Left cardiac atrium (tissue), 4 donors: ENCODE data around the gene ZNF324. TPM values are rescaled to one million over a fixed set of nuclear protein-coding genes. Genes with fewer than 3 reads are reported as not detected.
A peak's percentile ranks its signal among the peaks of the same experiment; 100 is the strongest.
"Not testable (repeated sequence)": the region's sequence is repeated elsewhere in the genome, so short reads cannot be mapped to it uniquely, and the experiment has no call there.

ENCODE experiments used
- ATAC-seq, 2 donors: fragments of 200-7000 bp; cut with Tn5 transposase; one replicate each; pipeline ENCODE4 v1.9.1; 2020; ENCODE audit warnings: mild to moderate bottlenecking in 2 of 2, moderate library complexity in 2 of 2
- DNase-seq: peaks from one replicate; pipeline ENCODE4 v3.0.0-alpha.2; 2020
- intact Hi-C, 2 donors: fragments of 100-400 bp; cut with DNase I; formaldehyde crosslinking; loops; one replicate each; pipeline versions ENCODE4 v1.14.1 to v1.15.1; 2022 to 2023
- total RNA-seq, 2 donors: library from RNA; stranded (reverse); fragmentation: NEBNext Ultra II Directional; extraction: Animal tissue kit (Norgen Biotek cat#: 25700); gene quantifications; one replicate each; pipeline ENCODE4 v1.2.1, GENCODE V29; 2021
- donor health status: DM: no; HTN: yes; CAD: no.
- donor health status: DM: no; HTN: yes; CAD: no; lungs with severe emphysema.
- donor health status: DM: yes; HTN: yes; CAD: no.
- donor health status: Dilated cardiomyopathy.

ZNF324 gene
- total RNA-seq, 2 donors from 2014 or later: 4.4 to 6.1 TPM

DNA sequence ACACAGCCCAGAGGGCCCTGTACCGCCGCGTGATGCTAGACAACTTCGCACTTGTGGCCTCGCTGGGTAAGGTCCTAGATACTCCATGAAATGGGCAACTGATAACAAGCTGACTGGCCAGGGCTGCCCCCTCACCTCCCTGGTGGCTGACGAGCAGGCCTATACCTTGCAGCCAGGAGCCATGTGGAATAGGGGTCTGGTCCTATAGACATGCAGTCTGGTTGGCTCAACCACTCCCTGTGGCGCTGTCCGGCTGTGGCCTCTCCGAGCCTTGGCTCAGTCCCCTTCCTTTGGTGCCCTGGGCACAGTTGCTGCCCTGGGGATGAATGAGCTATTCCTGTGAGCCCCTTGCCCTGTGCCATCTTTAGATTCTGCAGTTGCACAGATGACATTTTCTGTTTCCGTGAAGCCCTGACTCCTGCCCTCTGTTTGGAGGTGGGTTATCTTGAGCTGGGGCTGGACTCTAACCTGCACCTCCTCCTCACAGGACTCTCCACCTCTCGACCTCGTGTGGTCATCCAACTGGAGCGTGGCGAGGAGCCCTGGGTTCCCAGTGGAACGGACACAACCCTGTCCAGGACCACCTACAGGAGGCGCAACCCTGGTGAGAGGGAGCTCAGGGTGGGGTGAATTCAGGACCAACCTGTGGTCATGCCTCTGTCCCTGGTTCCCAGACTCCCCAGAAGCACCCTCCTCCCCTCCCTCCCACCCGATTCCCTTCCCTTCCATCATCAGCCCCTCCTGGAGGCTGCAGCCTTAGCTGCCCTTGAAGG lies 2.5 kb downstream of the ZNF324 start:
- intact Hi-C loops: no loop called here
- ATAC-seq: no peak
- DNase-seq: no peak

DNA sequence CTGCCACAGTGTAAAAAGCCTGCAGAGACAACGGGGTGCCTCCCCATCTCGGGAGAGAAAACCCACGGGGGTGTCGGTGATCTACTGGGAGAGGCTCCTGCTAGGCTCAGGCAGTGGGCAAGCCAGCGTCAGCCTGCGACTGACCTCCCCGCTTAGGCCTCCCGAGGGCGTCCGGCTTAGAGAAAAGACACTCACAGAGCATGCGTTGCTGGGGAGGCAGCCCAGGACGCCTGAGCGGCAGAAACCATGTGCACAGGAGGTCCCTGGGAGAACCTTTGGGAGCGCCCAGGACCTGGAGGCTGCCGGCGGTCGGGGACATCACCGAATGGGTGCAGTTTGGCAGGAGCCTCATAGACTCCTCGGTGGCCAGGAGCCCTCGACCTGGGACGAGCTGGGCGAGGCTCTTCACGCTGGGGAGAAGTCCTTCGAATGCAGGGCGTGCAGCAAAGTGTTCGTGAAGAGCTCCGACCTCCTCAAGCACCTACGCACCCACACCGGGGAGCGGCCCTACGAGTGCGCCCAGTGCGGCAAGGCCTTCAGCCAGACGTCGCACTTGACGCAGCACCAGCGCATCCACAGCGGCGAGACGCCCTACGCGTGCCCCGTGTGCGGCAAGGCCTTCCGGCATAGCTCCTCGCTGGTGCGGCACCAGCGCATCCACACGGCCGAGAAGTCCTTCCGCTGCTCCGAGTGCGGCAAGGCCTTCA lies 4.1 kb downstream of the ZNF324 start:
- DNase-seq, intact Hi-C loops, ATAC-seq: not testable (repeated sequence)

DNA sequence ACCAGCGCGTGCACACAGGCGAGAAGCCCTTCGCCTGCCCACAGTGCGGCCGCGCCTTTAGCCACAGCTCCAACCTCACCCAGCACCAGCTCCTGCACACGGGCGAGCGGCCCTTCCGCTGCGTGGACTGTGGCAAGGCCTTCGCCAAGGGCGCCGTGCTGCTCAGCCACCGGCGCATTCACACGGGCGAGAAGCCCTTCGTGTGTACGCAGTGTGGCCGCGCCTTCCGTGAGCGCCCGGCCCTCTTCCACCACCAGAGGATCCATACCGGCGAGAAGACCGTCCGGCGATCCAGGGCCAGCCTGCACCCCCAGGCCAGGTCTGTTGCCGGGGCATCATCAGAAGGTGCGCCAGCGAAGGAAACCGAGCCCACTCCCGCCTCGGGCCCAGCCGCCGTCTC lies 4.9 kb downstream of the ZNF324 start:
- no peak for ATAC-seq
- intact Hi-C loops: no loop called here
- DNase-seq: no peak

DNA sequence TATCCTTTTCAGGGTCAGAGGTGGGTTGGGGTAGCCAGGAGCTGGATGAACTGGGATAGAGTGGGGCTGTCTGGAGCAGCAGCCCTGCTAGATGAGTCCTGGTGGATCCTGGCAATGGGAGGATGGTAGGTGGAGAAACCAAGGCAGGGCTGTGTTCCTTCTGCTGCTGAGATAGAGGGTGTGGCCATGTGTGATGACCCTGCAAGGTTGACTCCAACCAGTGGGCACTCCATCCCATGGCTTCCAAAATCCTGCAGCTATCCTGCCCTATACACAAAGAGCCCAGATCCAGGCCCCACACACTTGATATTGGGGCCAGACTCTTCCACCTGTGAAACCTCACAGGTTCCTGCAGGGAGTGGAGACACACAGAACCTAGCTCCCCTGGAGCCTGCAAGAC lies 6.9 kb downstream of the ZNF324 start:
- DNase-seq: no peak
- ATAC-seq: no peak
- intact Hi-C loops: no loop called here

DNA sequence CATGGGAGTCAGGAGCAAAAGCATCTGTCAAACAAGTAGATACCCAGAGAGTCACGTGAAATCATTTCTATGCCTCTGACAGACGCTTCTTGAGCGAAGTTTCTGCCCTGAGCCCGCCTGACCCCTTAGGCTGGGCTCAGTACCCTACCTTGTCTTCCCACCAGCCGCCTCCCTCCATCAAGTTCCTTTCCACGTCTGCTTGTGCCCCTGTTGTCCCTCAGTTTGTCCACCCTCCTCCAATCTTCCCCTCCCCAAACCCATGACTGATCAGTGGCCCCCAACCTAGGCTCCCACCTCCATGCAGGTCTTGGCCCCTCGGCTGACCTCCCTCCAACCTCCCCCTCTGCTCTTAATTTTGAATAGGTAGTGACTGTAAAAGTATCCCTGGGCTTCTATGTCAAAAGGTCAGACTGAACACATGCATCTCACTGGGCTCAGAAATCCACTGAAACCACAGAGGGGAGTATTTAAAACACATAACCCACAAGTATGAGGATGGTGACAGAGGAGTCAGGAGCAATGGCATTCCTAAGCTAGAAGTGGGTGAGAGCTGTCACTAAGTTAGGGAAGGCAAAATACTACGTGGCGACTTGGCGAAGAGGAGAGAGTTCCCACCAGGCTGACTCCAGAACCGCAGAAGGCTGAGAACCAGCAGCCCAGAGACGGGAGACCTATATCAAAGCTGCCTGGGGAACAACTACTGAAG lies 7.6 kb downstream of the ZNF324 start:
- no peak for DNase-seq
- intact Hi-C loops: no loop called here
- ATAC-seq: no peak

DNA sequence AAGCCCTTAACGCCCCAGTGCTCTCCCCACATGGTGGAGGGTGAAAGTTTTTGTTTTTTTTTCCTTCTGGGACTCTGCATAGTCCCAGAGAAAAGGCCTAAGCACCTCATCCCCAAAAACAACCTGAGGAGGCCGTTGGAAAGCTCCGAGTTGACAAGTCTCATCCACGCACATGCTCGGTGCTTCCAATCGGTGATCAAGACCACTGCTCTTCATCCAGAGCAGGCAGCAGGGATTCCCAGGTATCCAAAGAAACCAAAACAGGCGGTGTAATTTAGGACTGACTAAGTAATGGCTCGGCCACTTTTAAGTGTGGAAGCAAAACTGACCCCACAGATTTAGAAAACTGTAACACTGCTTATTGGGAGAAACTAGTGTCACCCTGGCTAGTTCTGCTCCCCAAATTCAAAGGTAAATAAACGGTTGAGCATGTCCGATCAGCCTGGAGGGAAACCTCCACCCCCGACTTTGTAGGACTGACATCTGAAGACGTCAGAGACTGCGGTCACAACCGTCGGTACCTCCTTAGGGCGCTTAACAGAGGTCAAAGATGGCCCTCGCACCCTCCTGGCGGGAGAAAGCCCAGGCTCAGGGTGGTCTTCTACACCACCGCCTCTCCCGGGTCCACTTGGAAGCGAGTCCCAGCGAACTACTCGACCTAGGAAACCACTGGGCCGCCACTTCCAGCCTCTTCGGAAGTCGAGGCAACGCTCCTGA lies 8.3 kb downstream of the ZNF324 start:
- DNase-seq: no peak

DNA sequence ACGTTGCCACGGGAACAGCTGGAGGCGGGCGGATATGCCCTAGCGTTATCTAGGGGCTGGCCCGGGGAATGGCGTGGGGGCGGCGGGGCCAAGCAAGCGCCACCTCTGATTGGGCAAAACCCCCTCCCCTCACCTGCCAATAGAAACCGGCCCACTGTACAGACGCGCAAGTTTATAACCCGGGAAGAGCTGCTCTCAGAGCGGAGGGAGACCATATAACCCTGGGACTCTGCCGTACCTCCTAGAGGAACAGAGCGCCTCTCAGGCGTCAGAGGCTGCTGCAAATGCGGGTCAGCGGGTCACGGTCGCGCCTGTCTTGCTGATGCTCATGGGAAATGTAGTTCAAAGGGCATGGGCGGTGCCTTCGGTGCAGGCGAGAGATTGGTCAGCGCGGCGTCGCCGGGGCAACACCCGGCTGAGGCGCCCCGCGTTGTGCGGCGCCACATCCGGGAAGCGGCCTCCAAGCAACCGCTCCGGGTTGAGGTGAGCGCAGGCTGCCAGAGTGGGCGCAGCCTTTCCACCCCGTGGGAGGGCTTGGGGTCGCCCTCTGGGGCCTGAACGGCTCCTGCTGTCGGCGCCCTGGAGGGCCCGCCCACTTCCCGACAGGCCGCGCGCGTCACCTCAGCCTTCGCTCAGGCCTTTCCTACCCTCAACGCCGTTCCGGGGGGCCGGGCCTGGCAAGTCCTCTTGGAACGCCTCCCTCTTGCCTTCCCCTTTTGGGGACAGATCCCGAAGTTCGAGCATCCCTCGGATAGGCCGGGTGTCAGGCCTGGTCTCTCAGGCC lies 9.0 kb downstream of the ZNF324 start, which contains the start of gene ZNF446:
ZNF446 (plus strand) TSS at position 639 of the 784 bp plus-strand sequence. CDS start 867 bp downstream, outside the sequence.
- ATAC-seq: peak; percentile 95
- intact Hi-C loops: no loop called here
- peak; percentile 97 for DNase-seq

More for the DNA sequence above, 8.3 kb downstream of the ZNF324 start:
- intact Hi-C loops: no loop called here
- no peak for ATAC-seq

DNA sequence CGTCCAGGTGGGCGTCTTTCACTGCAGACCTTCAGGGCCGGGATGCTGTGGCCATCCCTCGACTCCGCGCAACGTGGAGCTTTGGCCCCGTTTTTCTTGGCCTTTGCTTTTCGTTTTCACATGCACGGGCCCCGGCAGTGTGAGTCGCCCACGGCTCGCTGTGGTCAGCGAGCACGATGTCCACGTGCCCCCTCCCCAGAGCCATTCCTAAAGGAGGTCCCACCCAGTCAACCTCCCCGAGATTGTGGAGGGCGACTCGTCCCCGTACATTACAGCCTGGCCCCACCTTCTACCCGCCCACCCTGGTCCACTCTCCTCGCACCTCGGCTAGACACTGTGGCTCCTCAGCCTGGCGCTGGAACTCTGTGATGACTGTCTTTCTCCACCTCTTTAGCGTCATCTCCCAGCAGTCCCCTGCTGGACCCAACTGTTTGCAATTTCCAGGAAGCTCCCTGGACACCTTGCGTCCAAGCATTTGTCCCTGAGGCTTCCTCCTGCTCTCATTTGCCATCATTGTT lies 9.7 kb downstream of the ZNF324 start:
- intact Hi-C loops: no loop called here
- ATAC-seq (peak in 1 of 2 donors; percentile 3), DNase-seq (peak; percentile 61)

DNA sequence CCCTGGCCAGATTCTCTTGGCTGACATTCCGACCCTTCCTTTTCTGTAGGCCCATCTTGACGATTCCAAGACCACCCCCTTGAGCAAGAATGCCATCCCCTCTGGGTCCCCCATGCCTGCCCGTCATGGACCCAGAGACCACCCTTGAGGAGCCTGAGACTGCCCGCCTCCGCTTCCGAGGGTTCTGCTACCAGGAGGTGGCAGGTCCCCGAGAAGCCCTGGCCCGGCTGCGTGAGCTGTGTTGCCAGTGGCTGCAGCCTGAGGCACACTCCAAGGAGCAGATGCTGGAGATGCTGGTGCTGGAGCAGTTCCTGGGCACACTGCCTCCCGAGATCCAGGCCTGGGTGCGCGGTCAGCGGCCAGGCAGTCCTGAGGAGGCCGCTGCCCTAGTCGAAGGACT lies 10.2 kb downstream of the ZNF324 start:
- ATAC-seq: no peak

DNA sequence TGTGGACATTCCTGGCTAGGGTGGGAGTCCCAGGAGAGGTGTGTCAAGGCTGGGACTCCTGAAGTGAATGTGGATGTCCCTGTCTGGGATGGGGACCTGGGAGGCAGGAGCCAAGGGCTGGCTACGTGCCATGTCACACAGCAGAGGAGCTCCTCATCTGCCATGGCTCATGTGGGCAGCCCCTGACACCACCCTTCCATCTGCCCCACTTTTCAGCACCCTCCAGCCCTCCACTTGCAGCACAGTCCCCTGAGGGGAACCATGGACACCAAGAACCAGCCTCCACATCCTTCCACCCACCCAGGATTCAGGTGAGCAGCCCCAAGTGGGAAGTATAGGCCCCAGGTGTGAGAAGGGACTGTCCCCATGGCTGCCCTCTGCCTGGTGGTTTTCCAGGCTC lies 11.0 kb downstream of the ZNF324 start:
- ATAC-seq (no peak), DNase-seq (no peak)
- intact Hi-C loops: no loop called here

More for the DNA sequence above, 10.2 kb downstream of the ZNF324 start:
- DNase-seq: no peak
- intact Hi-C loops: no loop called here

DNA sequence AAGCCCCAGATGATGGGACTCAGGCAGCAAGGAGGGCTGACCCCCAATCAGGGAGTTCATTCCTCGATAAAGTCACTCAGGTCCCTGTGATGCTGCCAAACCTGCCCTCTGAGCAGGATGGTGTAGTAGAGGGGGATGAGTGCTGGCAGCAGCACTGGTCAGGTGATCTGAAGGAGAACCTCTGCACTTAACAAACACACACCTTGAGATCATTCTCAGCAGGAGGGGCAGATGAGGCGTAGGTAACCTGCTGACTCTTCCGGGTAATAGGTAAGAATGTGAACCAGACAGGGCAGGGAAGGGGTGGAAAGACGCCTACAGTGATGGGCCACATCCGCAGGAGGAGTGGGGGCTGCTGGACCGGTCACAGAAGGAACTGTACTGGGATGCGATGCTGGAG lies 12.4 kb downstream of the ZNF324 start:
- no peak for ATAC-seq
- DNase-seq: no peak
- intact Hi-C loops: no loop called here

DNA sequence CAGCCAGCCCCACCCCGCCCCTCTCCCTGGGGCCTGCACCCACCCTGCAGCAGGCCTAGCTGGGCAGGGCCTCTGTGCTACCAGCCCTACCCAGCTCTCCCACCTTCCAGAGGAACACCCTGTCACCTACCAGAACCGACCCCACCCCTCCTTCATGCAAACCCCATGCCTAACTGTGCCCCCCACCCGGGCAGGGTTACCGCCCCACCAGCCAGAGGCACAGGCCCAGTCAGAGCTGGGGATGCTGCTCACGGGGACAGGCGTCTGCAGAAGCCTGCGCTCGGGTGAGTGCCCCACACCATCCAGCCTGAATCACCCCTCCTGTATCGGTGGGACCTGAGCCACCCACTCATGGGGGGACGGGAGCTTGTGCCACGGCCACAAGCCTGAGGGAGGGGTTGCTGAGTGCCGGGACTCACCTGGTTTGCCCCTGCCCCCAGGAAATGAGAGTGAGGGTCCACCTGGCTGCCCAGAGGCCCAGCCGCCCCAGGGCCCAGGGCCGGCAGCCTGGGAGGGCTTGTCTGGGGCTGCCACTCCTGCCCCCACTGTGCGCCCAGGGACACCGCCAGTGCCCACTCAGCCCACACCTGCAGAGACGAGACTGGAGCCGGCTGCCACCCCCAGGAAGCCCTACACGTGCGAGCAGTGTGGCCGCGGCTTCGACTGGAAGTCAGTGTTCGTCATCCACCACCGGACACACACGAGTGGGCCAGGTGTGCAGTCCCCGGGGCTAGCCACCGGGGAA lies 13.0 kb downstream of the ZNF324 start:
- DNase-seq: no peak

DNA sequence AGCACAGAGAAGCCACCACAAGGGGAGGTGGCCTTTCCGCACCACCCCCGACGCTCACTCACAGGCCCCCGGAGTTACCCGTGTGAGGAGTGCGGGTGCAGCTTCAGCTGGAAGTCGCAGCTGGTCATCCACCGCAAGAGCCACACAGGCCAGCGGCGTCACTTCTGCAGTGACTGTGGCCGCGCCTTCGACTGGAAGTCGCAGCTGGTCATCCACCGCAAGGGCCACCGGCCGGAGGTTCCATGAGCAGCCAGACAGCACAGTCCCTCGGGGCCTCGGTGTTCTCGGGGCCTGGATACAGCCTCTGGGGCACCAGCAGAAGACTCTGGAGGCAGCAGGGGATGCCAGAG lies 13.6 kb downstream of the ZNF324 start:
- DNase-seq (no peak), ATAC-seq (no peak)
- intact Hi-C loops: no loop called here

More for the DNA sequence above, 13.0 kb downstream of the ZNF324 start:
- no peak for ATAC-seq
- intact Hi-C loops: no loop called here

DNA sequence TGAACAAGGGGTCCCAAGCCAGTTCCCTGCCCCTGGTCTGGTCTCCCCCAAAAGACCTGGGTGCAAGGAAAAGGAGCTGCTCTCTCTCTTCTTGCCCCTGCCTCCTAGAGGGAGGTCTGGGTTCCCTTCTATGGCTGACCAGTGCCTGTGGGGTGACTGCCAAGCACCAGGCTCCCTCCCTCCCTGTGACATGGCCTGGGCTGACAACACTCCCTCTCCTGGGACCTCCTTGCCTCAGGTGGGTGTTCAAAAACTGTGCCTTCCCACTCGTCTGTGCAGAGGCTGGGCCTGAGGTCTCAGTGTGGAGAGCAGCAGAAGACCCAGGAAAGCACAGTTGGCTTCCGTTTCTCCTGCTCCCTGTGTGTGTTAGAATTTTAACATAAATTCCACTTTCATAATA lies 14.0 kb downstream of the ZNF324 start:
- DNase-seq: no peak
- intact Hi-C loops: no loop called here
- no peak for ATAC-seq

DNA sequence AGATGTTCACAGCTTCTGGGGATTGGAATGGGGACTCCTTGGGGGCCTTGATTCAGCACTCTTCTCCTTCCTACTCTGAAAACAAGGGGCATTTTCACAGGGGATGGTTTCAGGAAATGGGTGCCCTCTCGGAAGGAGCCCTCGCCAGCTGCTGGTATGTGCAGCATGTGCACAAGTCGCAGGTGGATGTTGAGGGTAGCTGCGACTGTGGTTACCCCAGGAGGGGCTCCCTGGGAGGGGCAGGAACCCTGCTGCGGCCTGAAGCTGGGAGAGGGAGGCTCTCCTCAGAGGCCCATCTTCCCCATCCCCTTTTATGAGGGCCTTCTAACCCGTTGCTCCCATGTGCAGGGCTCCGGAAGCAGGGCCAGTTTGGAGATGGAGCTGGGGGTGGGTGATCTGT lies 15.5 kb downstream of the ZNF324 start:
- intact Hi-C loops: no loop called here
- DNase-seq: no peak
- no peak for ATAC-seq

DNA sequence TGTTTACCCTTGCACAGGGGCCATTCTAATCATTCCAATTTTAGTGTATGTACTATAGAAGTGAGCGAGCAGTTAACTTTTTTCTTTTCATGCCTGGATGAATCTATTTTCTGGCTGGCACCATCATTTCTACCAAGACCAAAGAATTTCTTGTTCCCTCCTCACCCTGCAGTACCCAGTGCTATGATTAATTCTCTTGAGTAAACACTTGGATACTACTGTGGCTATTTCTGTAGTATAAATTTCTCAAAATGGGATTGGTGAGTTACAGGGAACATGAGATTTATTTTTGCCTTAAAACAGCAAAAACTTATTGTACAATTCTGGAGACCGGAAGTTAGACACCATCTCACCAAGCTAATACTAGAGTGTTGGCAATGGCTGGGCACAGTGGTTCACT lies 16.9 kb downstream of the ZNF324 start:
- no peak for ATAC-seq

DNA sequence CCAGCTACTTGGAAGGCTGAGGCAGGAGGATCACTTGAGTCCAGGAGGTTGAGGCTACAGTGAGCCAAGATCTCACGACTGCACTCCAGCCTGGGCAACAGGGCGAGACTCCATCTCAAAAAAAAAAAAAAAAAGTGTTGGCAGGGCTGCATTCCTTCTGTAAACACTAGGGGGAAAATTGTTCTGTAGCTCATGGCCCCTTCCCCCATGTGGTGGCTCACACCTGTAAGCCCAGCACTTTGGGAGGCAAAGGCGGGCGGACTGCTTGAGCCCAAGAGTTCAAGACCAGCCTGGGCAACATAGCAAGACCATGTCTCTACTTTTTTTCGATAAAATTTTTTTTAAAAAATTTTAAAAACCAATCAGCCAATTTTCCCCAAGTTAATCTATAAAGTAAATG lies 17.5 kb downstream of the ZNF324 start:
- DNase-seq, intact Hi-C loops, ATAC-seq: not testable (repeated sequence)

More for the DNA sequence above, 16.9 kb downstream of the ZNF324 start:
- DNase-seq: no peak
- intact Hi-C loops: no loop called here

DNA sequence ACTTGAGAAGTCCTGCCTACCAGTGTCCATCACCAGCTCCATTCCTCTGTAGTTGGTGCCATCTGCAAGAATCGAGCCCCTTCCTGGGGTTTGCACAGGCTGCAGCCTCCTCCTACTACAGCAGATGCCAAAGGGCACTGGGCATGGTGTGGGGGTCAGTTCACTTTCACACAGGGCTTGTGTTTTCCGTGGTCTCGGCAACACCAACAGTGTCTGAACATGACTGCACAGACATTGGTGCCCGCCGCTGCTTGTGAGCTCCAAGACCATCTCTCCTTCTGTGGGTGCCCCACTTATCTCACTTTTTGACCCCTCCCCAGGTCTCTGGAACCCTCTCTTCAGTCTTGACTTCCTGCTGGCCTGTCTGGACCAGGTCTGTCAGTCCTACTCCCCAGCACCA lies 24.5 kb downstream of the ZNF324 start:
- DNase-seq (no peak), ATAC-seq (no peak)
- intact Hi-C loops: no loop called here
